HepG2 (cell line): ENCODE data around the gene TBC1D2B. TPM values are rescaled to one million over a fixed set of nuclear protein-coding genes. Genes with fewer than 3 reads are reported as not detected.
A peak's percentile ranks its signal among the peaks of the same experiment; 100 is the strongest.

Source experiments
- ATF6 ChIP-seq: sonication (generic); formaldehyde crosslinking; conservative IDR thresholded peaks from 2 replicates; pipeline ENCODE4 v1.4.0; 2020; ENCODE audit warnings: missing genetic modification reagents
- E2F1 ChIP-seq: sonication (generic); formaldehyde crosslinking; IDR thresholded peaks from 2 replicates; pipeline ENCODE4 v1.5.0; 2020; ENCODE audit warnings: missing genetic modification reagents
- ELF4 ChIP-seq: sonication (generic); formaldehyde crosslinking; IDR thresholded peaks from 2 replicates; pipeline ENCODE4 v1.5.0; 2020; ENCODE audit warnings: missing genetic modification reagents, mild to moderate bottlenecking, moderate library complexity, borderline replicate concordance
- HES4 ChIP-seq: sonication (generic); formaldehyde crosslinking; IDR thresholded peaks from 2 replicates; pipeline ENCODE4 v1.9.0; 2021; ENCODE audit warnings: mild to moderate bottlenecking, missing genetic modification reagents, borderline replicate concordance
- TRAFD1 ChIP-seq: sonication (generic); formaldehyde crosslinking; IDR thresholded peaks from 2 replicates; pipeline ENCODE4 v1.5.1; 2020; ENCODE audit warnings: missing genetic modification reagents, mild to moderate bottlenecking, borderline replicate concordance
- ZNF468 ChIP-seq: sonication (generic); formaldehyde crosslinking; IDR thresholded peaks from 2 replicates; pipeline ENCODE4 v1.8.0; 2022; ENCODE audit warnings: mild to moderate bottlenecking, moderate library complexity, missing genetic modification reagents
- ZNF768 ChIP-seq: sonication (generic); formaldehyde crosslinking; IDR thresholded peaks from 2 replicates; pipeline ENCODE4 v1.4.0; 2020; ENCODE audit warnings: missing genetic modification reagents
- ZSCAN31 ChIP-seq: sonication (generic); formaldehyde crosslinking; IDR thresholded peaks from 2 replicates; pipeline ENCODE4 v1.5.0; 2020; ENCODE audit warnings: low read depth, mild to moderate bottlenecking, missing genetic modification reagents
- polyA plus RNA-seq, 8 experiments: library from polyadenylated mRNA; depleted of rRNA in 3 of 8; stranded (reverse) in 7 of 8; unstranded in 1 of 8; fragments of >200 nt; fragmentation: Illumina TruSeq in 4 of 8; extraction: Trizol in 4 of 8; gene quantifications; 2 replicates each; pipeline versions ENCODE4 v1.2.1 to v1.2.3, GENCODE V29; 2011 to 2016; ENCODE audit warnings: low read depth in 4 of 8, missing spikeins in 1 of 8, mixed read lengths in 1 of 8; ENCODE audit not compliant: insufficient read depth in 1 of 8
- total RNA-seq, 5 experiments: library from RNA; depleted of rRNA; stranded (reverse); fragments of >200 nt; fragmentation: Illumina TruSeq; extraction: Trizol; gene quantifications; 2 replicates each; pipeline ENCODE4 v1.2.3, GENCODE V29; 2016; ENCODE audit warnings: low read depth in 1 of 5

The TBC1D2B gene
- total and polyA plus RNA-seq, 2 of the 13 experiments (the other 11 are each of a cell fraction or from before 2014, with no cell fraction given) = 10.1 to 14.4 TPM

- no peak for TF ChIP-seq E2F1 (CRISPR knock-in tag)
- no peak for TF ChIP-seq ZNF468 (CRISPR knock-in tag)
- no peak for TF ChIP-seq TRAFD1 (CRISPR knock-in tag)
- peak; percentile 94 for TF ChIP-seq ZNF768
- no peak for TF ChIP-seq HES4 (CRISPR knock-in tag)
- TF ChIP-seq ZSCAN31 (CRISPR knock-in tag) = no peak
- TF ChIP-seq ELF4 (CRISPR knock-in tag) = no peak
- TF ChIP-seq ATF6 (CRISPR knock-in tag) = no peak
Observed at GRCh38 chr15:78082743-78083110, 5.2 kb upstream of the TBC1D2B start (continued).
